Measurements from ENCODE around the gene AP2M1. TPM values are rescaled to one million over a fixed set of nuclear protein-coding genes. Genes with fewer than 3 reads are reported as not detected.

The AP2M1 gene
- total RNA-seq = 375 and 427 TPM in 2 replicates

DNA sequence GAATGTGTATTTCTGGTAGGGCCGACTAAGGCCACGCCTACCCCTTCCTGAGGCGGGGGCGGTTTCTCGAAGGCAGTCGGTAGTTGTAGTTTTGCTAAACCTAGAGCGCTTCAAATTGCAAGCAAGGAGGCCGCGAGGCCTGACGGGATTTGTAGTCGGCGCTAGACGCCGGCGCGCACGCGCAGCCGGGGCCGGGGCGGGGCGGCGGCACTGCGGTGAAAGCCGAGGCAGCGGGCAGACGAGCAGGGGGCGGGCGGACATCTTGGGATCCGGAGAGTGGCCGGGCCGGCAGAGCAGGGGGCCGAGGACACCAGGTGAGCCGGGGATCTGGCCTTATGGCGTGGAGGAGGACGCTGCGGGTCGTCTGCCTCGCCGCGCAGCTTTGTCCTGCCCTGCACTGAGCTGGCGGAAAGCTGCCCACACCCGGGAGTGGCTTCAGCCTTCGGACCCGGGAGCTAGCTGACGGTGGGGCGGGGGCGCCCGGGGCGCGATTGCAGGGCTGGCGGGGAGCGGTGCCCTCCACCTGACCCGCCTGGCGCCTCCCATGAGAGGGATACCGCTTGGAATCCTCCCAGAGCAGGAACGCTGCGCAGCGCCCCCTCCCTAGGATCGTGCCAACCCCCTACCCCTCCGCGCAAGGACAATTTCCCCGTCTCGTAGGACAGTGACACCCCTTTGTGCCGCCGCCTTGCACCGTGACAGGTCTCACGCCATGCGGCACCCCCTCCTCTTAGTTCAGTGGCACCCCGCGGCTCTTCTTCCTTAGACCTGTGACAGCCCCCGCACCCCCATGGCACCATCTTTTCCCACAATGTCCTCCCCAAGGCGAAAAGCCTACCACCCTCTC lies at the start of gene AP2M1:
Gene AP2M1, plus strand, starts transcription at position 210 of the 847 bp plus-strand sequence. CDS start 2,139 bp downstream, outside the sequence.
- Histone ChIP-seq H2AFZ (ENCODE audit: low read length) (peak within 1 kb of the TSS; percentile 72), H3K4me3 (ENCODE audit: insufficient read depth, low read length) (peak within 1 kb of the TSS; percentile 93), H3K27me3 (ENCODE audit: insufficient read depth, low read length) (no peaks in the 10 kb centered on the region), H3K79me2 (ENCODE audit: insufficient read depth, low read length) (peaks cover 64% of the 10 kb centered on the region), H4K20me1 (ENCODE audit: insufficient read depth, low read length) (peaks cover 59% of the 10 kb centered on the region), H3K27ac (ENCODE audit: low read depth, low read length) (peak within 1 kb of the TSS; percentile 85), H3K4me1 (ENCODE audit: insufficient read depth, low read length) (peaks cover 68% of the 10 kb centered on the region), H3K4me2 (ENCODE audit: insufficient read depth, low read length) (peak within 1 kb of the TSS; percentile 98), H3K36me3 (ENCODE audit: insufficient read depth, low read length) (peaks cover 49% of the 10 kb centered on the region), H3K9me3 (ENCODE audit: low read depth, low read length) (no peaks in the 10 kb centered on the region)
- TF ChIP-seq, protein P1, sequence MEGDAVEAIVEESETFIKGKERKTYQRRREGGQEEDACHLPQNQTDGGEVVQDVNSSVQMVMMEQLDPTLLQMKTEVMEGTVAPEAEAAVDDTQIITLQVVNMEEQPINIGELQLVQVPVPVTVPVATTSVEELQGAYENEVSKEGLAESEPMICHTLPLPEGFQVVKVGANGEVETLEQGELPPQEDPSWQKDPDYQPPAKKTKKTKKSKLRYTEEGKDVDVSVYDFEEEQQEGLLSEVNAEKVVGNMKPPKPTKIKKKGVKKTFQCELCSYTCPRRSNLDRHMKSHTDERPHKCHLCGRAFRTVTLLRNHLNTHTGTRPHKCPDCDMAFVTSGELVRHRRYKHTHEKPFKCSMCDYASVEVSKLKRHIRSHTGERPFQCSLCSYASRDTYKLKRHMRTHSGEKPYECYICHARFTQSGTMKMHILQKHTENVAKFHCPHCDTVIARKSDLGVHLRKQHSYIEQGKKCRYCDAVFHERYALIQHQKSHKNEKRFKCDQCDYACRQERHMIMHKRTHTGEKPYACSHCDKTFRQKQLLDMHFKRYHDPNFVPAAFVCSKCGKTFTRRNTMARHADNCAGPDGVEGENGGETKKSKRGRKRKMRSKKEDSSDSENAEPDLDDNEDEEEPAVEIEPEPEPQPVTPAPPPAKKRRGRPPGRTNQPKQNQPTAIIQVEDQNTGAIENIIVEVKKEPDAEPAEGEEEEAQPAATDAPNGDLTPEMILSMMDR (IDR thresholded peaks at IDR 0.05; ENCODE audit: extremely low read depth, low read depth, low read length) = no peak
- DNase-seq (ENCODE audit: insufficient read length, low spot score, missing footprints) = peak; percentile 99

DNA sequence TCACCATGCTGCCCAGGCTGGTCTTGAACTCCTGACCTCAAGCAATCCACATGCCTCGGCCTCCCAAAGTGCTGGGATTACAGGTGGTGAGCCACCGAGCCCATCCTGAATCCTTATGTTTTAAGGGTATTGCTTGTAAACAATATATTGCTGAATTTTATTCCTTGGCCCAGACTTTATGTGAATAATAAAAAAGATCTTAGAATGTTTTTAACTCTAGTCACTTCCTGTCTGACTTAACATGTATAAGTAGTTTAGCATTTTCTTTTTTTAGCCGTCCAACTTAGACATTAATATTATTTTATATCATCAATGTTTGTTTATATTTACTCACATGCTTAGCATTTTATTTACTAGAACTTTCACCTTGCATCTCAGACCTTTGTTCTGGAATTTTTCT lies 48.6 kb upstream of the AP2M1 start:
- Histone ChIP-seq H3K36me3 (ENCODE audit: insufficient read depth, low read length) (no peaks in the 10 kb centered on the region), H2AFZ (ENCODE audit: low read length) (no peak overlapping the region), H3K79me2 (ENCODE audit: insufficient read depth, low read length) (no peaks in the 10 kb centered on the region), H3K4me3 (ENCODE audit: insufficient read depth, low read length) (no peak overlapping the region), H3K4me1 (ENCODE audit: insufficient read depth, low read length) (no peaks in the 10 kb centered on the region), H3K9me3 (ENCODE audit: low read depth, low read length) (no peaks in the 10 kb centered on the region), H3K27me3 (ENCODE audit: insufficient read depth, low read length) (no peaks in the 10 kb centered on the region), H3K27ac (ENCODE audit: low read depth, low read length) (no peak overlapping the region), H3K4me2 (ENCODE audit: insufficient read depth, low read length) (no peak overlapping the region), H4K20me1 (ENCODE audit: insufficient read depth, low read length) (no peaks in the 10 kb centered on the region)
- no peak for DNase-seq (ENCODE audit: insufficient read length, low spot score, missing footprints)
- TF ChIP-seq, protein P1 (IDR thresholded peaks at IDR 0.05; ENCODE audit: extremely low read depth, low read depth, low read length) = no peak

GRCh38 chr3:184129012-184129411 lies 45.6 kb upstream of the AP2M1 start:
- TF ChIP-seq, protein P1 (IDR thresholded peaks at IDR 0.05; ENCODE audit: extremely low read depth, low read depth, low read length) = peak; percentile 61
- H2AFZ ChIP-seq (ENCODE audit: low read length) = no peak overlapping the region
- H3K9me3 ChIP-seq (ENCODE audit: low read depth, low read length) = no peaks in the 10 kb centered on the region
- H3K27ac ChIP-seq (ENCODE audit: low read depth, low read length) = no peak overlapping the region
- no peak overlapping the region for H3K4me3 ChIP-seq (ENCODE audit: insufficient read depth, low read length)
- no peaks in the 10 kb centered on the region for H3K36me3 ChIP-seq (ENCODE audit: insufficient read depth, low read length)
- no peaks in the 10 kb centered on the region for H3K27me3 ChIP-seq (ENCODE audit: insufficient read depth, low read length)
- H4K20me1 ChIP-seq (ENCODE audit: insufficient read depth, low read length) = no peaks in the 10 kb centered on the region
- peak; percentile 79 for DNase-seq (ENCODE audit: insufficient read length, low spot score, missing footprints)
- no peaks in the 10 kb centered on the region for H3K79me2 ChIP-seq (ENCODE audit: insufficient read depth, low read length)
- H3K4me2 ChIP-seq (ENCODE audit: insufficient read depth, low read length) = no peak overlapping the region
- H3K4me1 ChIP-seq (ENCODE audit: insufficient read depth, low read length) = peaks cover 3% of the 10 kb centered on the region

GRCh38 chr3:184132945-184133344 lies 41.7 kb upstream of the AP2M1 start:
- TF ChIP-seq, protein P1 (IDR thresholded peaks at IDR 0.05; ENCODE audit: extremely low read depth, low read depth, low read length) = no peak

More at GRCh38 chr3:184132945-184133344, 41.7 kb upstream of the AP2M1 start:
- no peak overlapping the region for H3K4me2 ChIP-seq (ENCODE audit: insufficient read depth, low read length)
- H3K27ac ChIP-seq (ENCODE audit: low read depth, low read length) = no peak overlapping the region
- H3K4me3 ChIP-seq (ENCODE audit: insufficient read depth, low read length) = no peak overlapping the region
- no peak overlapping the region for H2AFZ ChIP-seq (ENCODE audit: low read length)
- H3K36me3 ChIP-seq (ENCODE audit: insufficient read depth, low read length) = peaks cover 7% of the 10 kb centered on the region
- peaks cover 19% of the 10 kb centered on the region for H3K4me1 ChIP-seq (ENCODE audit: insufficient read depth, low read length)
- H3K27me3 ChIP-seq (ENCODE audit: insufficient read depth, low read length) = no peaks in the 10 kb centered on the region
- H3K79me2 ChIP-seq (ENCODE audit: insufficient read depth, low read length) = peaks cover 34% of the 10 kb centered on the region
- DNase-seq (ENCODE audit: insufficient read length, low spot score, missing footprints) = no peak
- H3K9me3 ChIP-seq (ENCODE audit: low read depth, low read length) = no peaks in the 10 kb centered on the region
- H4K20me1 ChIP-seq (ENCODE audit: insufficient read depth, low read length) = peaks cover 16% of the 10 kb centered on the region

Measured in osteoblast (primary cell).